HepG2 (cell line): ENCODE results near the gene AKNA. TPM values are rescaled to one million over a fixed set of nuclear protein-coding genes. Genes with fewer than 3 reads are reported as not detected.
A peak's percentile ranks its signal among the peaks of the same experiment; 100 is the strongest.

Experiments
- ATAC-seq: fragments of 200-7000 bp; cut with Tn5 transposase; 3 replicates; pipeline ENCODE4 v1.9.1; 2020; ENCODE audit warnings: mild to moderate bottlenecking, moderate library complexity
- BruUV-seq: library from RNA; stranded (reverse); fragments of 400-500 nt; replicated peaks from 2 replicates; lab custom pipeline; 2021; lab: Mats Ljungman, UMichigan
- CTCF ChIA-PET: fragments of 300-600 bp; formaldehyde crosslinking; extraction: SDS; loops from one replicate; lab custom pipeline; 2021; ENCODE audit warnings: low total read pairs, inconsistent platforms, low intra/inter-chr PET ratio; lab: Yijun Ruan, JAX
- POLR2A ChIA-PET: fragments of 350-600 bp; sonication (Branson Sonifier 250); formaldehyde crosslinking; loops from one replicate; lab custom pipeline; 2020; ENCODE audit warnings: antibody characterized with exemption, inconsistent platforms; lab: Yijun Ruan, JAX
- DNase-seq: peaks from one replicate; pipeline ENCODE4 v3.0.0-alpha.2; 2015; ENCODE audit warnings: low spot score
- FAIRE-seq: peaks from 3 replicates; lab custom pipeline; 2011; peaks lifted over from hg19 to GRCh38; lab: Jason Lieb, UNC
- H2AFZ ChIP-seq: one replicate; pipeline ENCODE4 v1.6.1; 2011; ENCODE audit warnings: low read length, inconsistent platforms
- H3K27ac ChIP-seq: fragments of 300-600 bp; 3 replicates; pipeline ENCODE4 v1.8.0; 2011; ENCODE audit warnings: mixed run types, mild to moderate bottlenecking, mixed read lengths, low read length, inconsistent platforms; ENCODE audit not compliant: insufficient read depth; ENCODE audit errors: extremely low read length
- H3K27me3 ChIP-seq, 2 experiments: fragments of 200-600 bp in 1 of 2; 2 replicates in 1 of 2; 3 replicates in 1 of 2; pipeline versions ENCODE4 v1.6.0 to v1.8.0; 2011; ENCODE audit warnings: low read length in 2 of 2, mild to moderate bottlenecking in 2 of 2, moderate library complexity in 2 of 2, inconsistent platforms in 1 of 2; ENCODE audit not compliant: insufficient read depth in 2 of 2, control insufficient read depth in 1 of 2
- H3K36me3 ChIP-seq, 2 experiments: fragments of 200-600 bp in 1 of 2; replicated peaks in 1 of 2; 2 replicates in 1 of 2; 3 replicates in 1 of 2; pipeline versions ENCODE4 v1.5.1 to v1.8.0; 2011; ENCODE audit warnings: low read length in 2 of 2, inconsistent platforms in 1 of 2; ENCODE audit not compliant: insufficient read depth in 2 of 2, control insufficient read depth in 1 of 2
- H3K4me1 ChIP-seq: 2 replicates; pipeline ENCODE4 v1.5.1; 2012; ENCODE audit warnings: low read length, inconsistent platforms; ENCODE audit not compliant: insufficient read depth
- H3K4me2 ChIP-seq: 2 replicates; pipeline ENCODE4 v1.6.0; 2011; ENCODE audit warnings: low read depth, low read length, inconsistent platforms
- H3K4me3 ChIP-seq, 3 experiments: fragments of 200-600 bp in 1 of 3; sonication (generic), shearing (Covaris generic) in 1 of 3; replicated peaks in 1 of 3; 2 replicates each; pipeline ENCODE4 v1.5.1; 2011 to 2016; ENCODE audit warnings: low read length in 3 of 3, inconsistent platforms in 2 of 3, low read depth in 2 of 3, mild to moderate bottlenecking in 2 of 3, control low read depth in 1 of 3, mixed read lengths in 1 of 3; ENCODE audit not compliant: insufficient read depth in 1 of 3
- H3K79me2 ChIP-seq: one replicate; pipeline ENCODE4 v1.6.1; 2011; ENCODE audit warnings: low read length, inconsistent platforms; ENCODE audit not compliant: insufficient read depth
- H3K9ac ChIP-seq: 2 replicates; pipeline ENCODE4 v1.6.0; 2011; ENCODE audit warnings: mild to moderate bottlenecking, low read depth, low read length, inconsistent platforms; ENCODE audit not compliant: insufficient read depth
- H3K9me3 ChIP-seq: 2 replicates; pipeline ENCODE4 v1.5.1; 2012; ENCODE audit warnings: mild to moderate bottlenecking, low read length
- H4K20me1 ChIP-seq: 2 replicates; pipeline ENCODE4 v1.6.0; 2011; ENCODE audit warnings: inconsistent platforms, mild to moderate bottlenecking, low read length, moderate library complexity; ENCODE audit not compliant: insufficient read depth
- CBFB ChIP-seq: sonication (generic); formaldehyde crosslinking; IDR thresholded peaks from 2 replicates; pipeline ENCODE4 v1.4.0; 2020; ENCODE audit warnings: missing genetic modification reagents
- ESRRA ChIP-seq: sonication (generic); formaldehyde crosslinking; IDR thresholded peaks from 2 replicates; pipeline ENCODE4 v1.5.1; 2020; ENCODE audit warnings: mild to moderate bottlenecking, low read depth, missing genetic modification reagents
- GFI1 ChIP-seq: sonication (generic); formaldehyde crosslinking; IDR thresholded peaks from 2 replicates; pipeline ENCODE4 v1.5.0; 2020; ENCODE audit warnings: missing genetic modification reagents, mild to moderate bottlenecking, borderline replicate concordance
- HHEX ChIP-seq: IDR thresholded peaks from 2 replicates; pipeline ENCODE4 v1.6.1; 2016; ENCODE audit warnings: control low read depth
- HNF4A ChIP-seq: sonication (generic); formaldehyde crosslinking; IDR thresholded peaks from 2 replicates; pipeline ENCODE4 v1.4.0; 2020; ENCODE audit warnings: missing genetic modification reagents
- MXI1 ChIP-seq: IDR thresholded peaks from 3 replicates; pipeline ENCODE4 v1.6.1; 2012; ENCODE audit warnings: low read depth, low read length, inconsistent platforms, borderline replicate concordance
- ONECUT2 ChIP-seq: sonication (generic); formaldehyde crosslinking; IDR thresholded peaks from 2 replicates; pipeline ENCODE4 v1.4.0; 2020; ENCODE audit warnings: missing genetic modification reagents
- POLR2G ChIP-seq: fragments of 200-400 bp; formaldehyde crosslinking; IDR thresholded peaks from 2 replicates; pipeline ENCODE4 v1.6.1; 2018; ENCODE audit warnings: mild to moderate bottlenecking, low read depth, low read length, moderate library complexity
- RFX3 ChIP-seq: IDR thresholded peaks from 2 replicates; pipeline ENCODE4 v1.6.1; 2016; ENCODE audit warnings: missing biosample characterization, missing genetic modification reagents
- SOX5 ChIP-seq: IDR thresholded peaks from 2 replicates; pipeline ENCODE4 v1.6.1; 2016; ENCODE audit warnings: borderline replicate concordance
- ZFP90 ChIP-seq: sonication (generic); formaldehyde crosslinking; IDR thresholded peaks from 2 replicates; pipeline ENCODE4 v1.8.0; 2022; ENCODE audit warnings: missing genetic modification reagents, mild to moderate bottlenecking, inconsistent platforms, borderline replicate concordance
- ZMYM3 ChIP-seq: sonication (generic); formaldehyde crosslinking; IDR thresholded peaks from 2 replicates; pipeline ENCODE4 v1.5.1; 2020; ENCODE audit warnings: mild to moderate bottlenecking, missing genetic modification reagents
- ZNF451 ChIP-seq: sonication (generic); formaldehyde crosslinking; IDR thresholded peaks from 2 replicates; pipeline ENCODE4 v1.5.0; 2020; ENCODE audit warnings: mild to moderate bottlenecking, missing genetic modification reagents
- ZNF768 ChIP-seq: sonication (generic); formaldehyde crosslinking; IDR thresholded peaks from 2 replicates; pipeline ENCODE4 v1.4.0; 2020; ENCODE audit warnings: missing genetic modification reagents
- WGBS: methylation state at CpG from one replicate; pipeline ENCODE4 v1.1.6; 2017; ENCODE audit warnings: low lambda C conversion rate; 5-methylcytosine and 5-hydroxymethylcytosine counted together
- in situ Hi-C: cut with HindIII; loops from 2 replicates; pipeline ENCODE4 v1.10.0; 2017; ENCODE audit warnings: low pct_unique_long_range_greater_than_20kb; ENCODE audit not compliant: extremely low pct_ligation_motif_present
- intact Hi-C: fragments of 100-400 bp; cut with micrococcal nuclease; formaldehyde crosslinking; loops from one replicate; pipeline ENCODE4 v1.10.0; 2022; ENCODE audit not compliant: unreplicated experiment
- polyA plus RNA-seq, 8 experiments: library from polyadenylated mRNA; depleted of rRNA in 3 of 8; stranded (reverse) in 7 of 8; unstranded in 1 of 8; fragments of >200 nt; fragmentation: Illumina TruSeq in 4 of 8; extraction: Trizol in 4 of 8; gene quantifications; 2 replicates each; pipeline versions ENCODE4 v1.2.1 to v1.2.3, GENCODE V29; 2011 to 2016; ENCODE audit warnings: low read depth in 4 of 8, missing spikeins in 1 of 8, mixed read lengths in 1 of 8; ENCODE audit not compliant: insufficient read depth in 1 of 8
- total RNA-seq, 5 experiments: library from RNA; depleted of rRNA; stranded (reverse); fragments of >200 nt; fragmentation: Illumina TruSeq; extraction: Trizol; gene quantifications; 2 replicates each; pipeline ENCODE4 v1.2.3, GENCODE V29; 2016; ENCODE audit warnings: low read depth in 1 of 5

The AKNA gene
- total and polyA plus RNA-seq, 2 of the 13 experiments (the other 11 are each of a cell fraction or from before 2014, with no cell fraction given), result 3.0 to 3.1 TPM

GRCh38 chr9:114412048-114412683 lies 24.4 kb upstream of the AKNA start:
- H3K27ac ChIP-seq, result no peak overlapping the region
- no peak overlapping the region for H3K9ac ChIP-seq
- no peaks in the 10 kb centered on the region for H3K27me3 ChIP-seq
- H3K9me3 ChIP-seq, result no peaks in the 10 kb centered on the region
- in situ Hi-C loops (loop anchor here (25.0 kb wide), 1 partner anchor 500 kb away; no protein-coding TSS in a partner anchor), intact Hi-C loops (no loop called here)
- H3K4me2 ChIP-seq, result no peak overlapping the region; the same call in 1 of the 2 replicates
- ATAC-seq (peak; percentile 12; the same call in 2 of the 3 replicates), DNase-seq (no peak), FAIRE-seq (no peak)
- ChIA-PET CTCF (no interaction called here), POLR2A (no interaction called here)
- no TSS peak for BruUV-seq
- H4K20me1 ChIP-seq, result no peaks in the 10 kb centered on the region
- peaks cover 8% of the 10 kb centered on the region for H3K4me1 ChIP-seq
- no peaks in the 10 kb centered on the region for H3K79me2 ChIP-seq
- 23% methylated on average over 5 of the region's 12 CpGs for WGBS
- no peak overlapping the region for H2AFZ ChIP-seq
- no peaks in the 10 kb centered on the region for H3K36me3 ChIP-seq
- H3K4me3 ChIP-seq, result no peak overlapping the region
- TF ChIP-seq SOX5 (CRISPR knock-in tag), result no peak
- peak; percentile 31; the same call in 1 of the 2 replicates for TF ChIP-seq HNF4A (CRISPR knock-in tag)
- TF ChIP-seq ESRRA (CRISPR knock-in tag), result peak; percentile 88; the same call in 1 of the 2 replicates
- TF ChIP-seq CBFB, result no peak
- peak; percentile 87 for TF ChIP-seq ZNF768 (CRISPR knock-in tag)
- TF ChIP-seq ZMYM3 (CRISPR knock-in tag), result peak; percentile 40; the same call in 1 of the 2 replicates

- ChIA-PET POLR2A (no interaction called here), CTCF (no interaction called here)
- no peak for TF ChIP-seq ONECUT2 (CRISPR knock-in tag)
- TF ChIP-seq MXI1, result no peak
- no peak for TF ChIP-seq POLR2G
- no peak for TF ChIP-seq RFX3 (CRISPR knock-in tag)
- no peak for TF ChIP-seq GFI1 (CRISPR knock-in tag)
- no peak for TF ChIP-seq ZFP90 (CRISPR knock-in tag)
- no peak for TF ChIP-seq ZNF451 (CRISPR knock-in tag)
- TF ChIP-seq HHEX (CRISPR knock-in tag), result no peak
- ATAC-seq (no peak), DNase-seq (no peak), FAIRE-seq (no peak)
- Histone ChIP-seq H3K4me2 (no peak overlapping the region), H2AFZ (no peak overlapping the region), H3K27ac (no peak overlapping the region), H3K4me3 (no peak overlapping the region), H3K4me1 (peaks cover 8% of the 10 kb centered on the region), H3K9me3 (no peaks in the 10 kb centered on the region), H3K36me3 (no peaks in the 10 kb centered on the region), H4K20me1 (no peaks in the 10 kb centered on the region), H3K9ac (no peak overlapping the region), H3K79me2 (no peaks in the 10 kb centered on the region), H3K27me3 (no peaks in the 10 kb centered on the region)
- 42% methylated on average over 5 of the region's 6 CpGs for WGBS
- BruUV-seq, result no TSS peak
- intact Hi-C loops, result no loop called here
- in situ Hi-C loops, result loop anchor here (25.0 kb wide), 1 partner anchor 501 kb away; no protein-coding TSS in a partner anchor
Measured at GRCh38 chr9:114411452-114411851, 23.7 kb upstream of the AKNA start.
